A549 (cell line): ENCODE data around the gene SP4. TPM values are rescaled to one million over a fixed set of nuclear protein-coding genes. Genes with fewer than 3 reads are reported as not detected.

Experiments
- ATAC-seq, 2 experiments: fragments of 200-7000 bp in 1 of 2; fragments of >200 bp in 1 of 2; cut with Nextera tagmentation in 1 of 2; cut with Tn5 transposase in 1 of 2; 3 replicates each; pipeline versions ENCODE4 v1.8.0 to v1.9.1; 2018 to 2020; ENCODE audit warnings: mild to moderate bottlenecking in 1 of 2, moderate library complexity in 1 of 2
- CTCF ChIA-PET: fragments of 300-600 bp; sonication (Branson Sonifier 250); formaldehyde crosslinking; extraction: SDS; loops from one replicate; lab custom pipeline; 2021; ENCODE audit warnings: antibody characterized with exemption, inconsistent platforms; lab: Yijun Ruan, JAX
- POLR2A ChIA-PET: fragments of 350-600 bp; formaldehyde crosslinking; extraction: SDS; loops from one replicate; lab custom pipeline; 2021; ENCODE audit warnings: antibody characterized with exemption, inconsistent platforms; lab: Yijun Ruan, JAX
- DNase-seq, 2 experiments: peaks; one replicate each; pipeline versions ENCODE4 v3.0.0 to v3.0.0-alpha.2; 2011 to 2016; ENCODE audit warnings: low read depth in 1 of 2, low spot score in 1 of 2
- FAIRE-seq: peaks from 2 replicates; lab custom pipeline; 2011; peaks lifted over from hg19 to GRCh38; lab: Jason Lieb, UNC
- H3K27ac ChIP-seq, 2 experiments: fragments of >200 bp; sonication (Bioruptor Twin); formaldehyde crosslinking; 3 replicates each; pipeline ENCODE4 v1.5.1; 2016 to 2017
- H3K4me1 ChIP-seq: fragments of >200 bp; sonication (Bioruptor Twin); formaldehyde crosslinking; 3 replicates; pipeline ENCODE4 v1.6.1; 2016
- H3K4me2 ChIP-seq: fragments of >200 bp; sonication (Bioruptor Twin); formaldehyde crosslinking; 3 replicates; pipeline ENCODE4 v1.6.1; 2016
- H3K4me3 ChIP-seq: fragments of >200 bp; sonication (Bioruptor Twin); formaldehyde crosslinking; 3 replicates; pipeline ENCODE4 v1.5.1; 2016
- H3K9me3 ChIP-seq: fragments of >200 bp; sonication (Bioruptor Twin); formaldehyde crosslinking; 3 replicates; pipeline ENCODE4 v1.6.1; 2016
- EHF ChIP-seq: fragments of 250-450 bp; sonication (Bioruptor Pico); IDR thresholded peaks from 2 replicates; pipeline ENCODE4 v1.5.0; 2020; ENCODE audit warnings: mild to moderate bottlenecking
- ESRRA ChIP-seq: fragments of 150-350 bp; IDR thresholded peaks from 2 replicates; pipeline ENCODE4 v1.6.1; 2014; ENCODE audit warnings: mild to moderate bottlenecking, low read length, borderline replicate concordance
- HDAC2 ChIP-seq: fragments of 200-600 bp; sonication (generic); IDR thresholded peaks from 2 replicates; pipeline ENCODE4 v1.6.1; 2016
- HEYL ChIP-seq: fragments of 250-450 bp; sonication (Bioruptor Pico); IDR thresholded peaks from 2 replicates; pipeline ENCODE4 v1.8.0; 2021; ENCODE audit warnings: mild to moderate bottlenecking, moderate library complexity
- MAFK ChIP-seq: fragments of 450-650 bp; IDR thresholded peaks from 2 replicates; pipeline ENCODE4 v1.6.1; 2014; ENCODE audit not compliant: partially characterized antibody
- NPAS2 ChIP-seq: fragments of 250-450 bp; sonication (Bioruptor Pico); IDR thresholded peaks from 2 replicates; pipeline ENCODE4 v1.8.0; 2022; ENCODE audit warnings: mild to moderate bottlenecking, moderate library complexity, borderline replicate concordance
- NR3C1 ChIP-seq: fragments of >200 bp; sonication (Bioruptor Twin); formaldehyde crosslinking; IDR thresholded peaks from 3 replicates; pipeline ENCODE4 v1.6.1; 2017
- PHF8 ChIP-seq: fragments of 200-600 bp; sonication (generic); IDR thresholded peaks from 2 replicates; pipeline ENCODE4 v1.6.1; 2016; ENCODE audit warnings: low read depth, mild to moderate bottlenecking, antibody characterized with exemption, moderate library complexity, borderline replicate concordance
- POLR2A ChIP-seq: IDR thresholded peaks from 2 replicates; pipeline ENCODE4 v1.6.1; 2012; ENCODE audit warnings: mild to moderate bottlenecking, low read length
- RAD21 ChIP-seq, 2 experiments: fragments of >200 bp in 1 of 2; sonication (Bioruptor Twin) in 1 of 2; formaldehyde crosslinking in 1 of 2; IDR thresholded peaks in 1 of 2; conservative IDR thresholded peaks in 1 of 2; 2 replicates in 1 of 2; 3 replicates in 1 of 2; pipeline ENCODE4 v1.6.1; 2012 to 2018; ENCODE audit warnings: inconsistent platforms in 1 of 2
- RFX5 ChIP-seq: fragments of 450-650 bp; IDR thresholded peaks from 2 replicates; pipeline ENCODE4 v1.7.1; 2014; ENCODE audit warnings: antibody characterized with exemption, mild to moderate bottlenecking, moderate library complexity
- RNF2 ChIP-seq: fragments of 200-600 bp; sonication (generic); IDR thresholded peaks from 2 replicates; pipeline ENCODE4 v1.6.1; 2016; ENCODE audit warnings: low read depth, mild to moderate bottlenecking, antibody characterized with exemption, moderate library complexity, borderline replicate concordance
- ZC3H11A ChIP-seq: fragments of 450-650 bp; IDR thresholded peaks from 2 replicates; pipeline ENCODE4 v1.6.1; 2014; ENCODE audit warnings: antibody characterized with exemption, mild to moderate bottlenecking
- ZSCAN20 ChIP-seq: fragments of 250-450 bp; sonication (Bioruptor Pico); IDR thresholded peaks from 2 replicates; pipeline ENCODE4 v1.8.0; 2022; ENCODE audit warnings: mild to moderate bottlenecking, moderate library complexity
- WGBS: methylation state at CpG from one replicate; pipeline ENCODE4 v1.1.6; 2017; ENCODE audit errors: missing lambda C conversion rate; 5-methylcytosine and 5-hydroxymethylcytosine counted together
- polyA plus RNA-seq, 4 experiments: library from polyadenylated mRNA; depleted of rRNA in 3 of 4; stranded (reverse); fragments of >200 nt; fragmentation: RNase III in 1 of 4; extraction: RNeasy Plus Mini Kit Qiagen cat#74134 plus additional on column Dnase treatment in 1 of 4; gene quantifications; 2 replicates in 3 of 4; 3 replicates in 1 of 4; pipeline ENCODE4 v1.2.3, GENCODE V29; 2011 to 2017
- TF ChIP-seq, protein P1 (sequence below): IDR thresholded peaks from 2 replicates; pipeline ENCODE4 v1.6.1; 2012; ENCODE audit warnings: low read depth, borderline replicate concordance
- TF ChIP-seq, protein P2 (sequence below): IDR thresholded peaks from 2 replicates; pipeline ENCODE4 v1.6.1; 2012
- TF ChIP-seq, protein P3 (sequence below): fragments of >200 bp; sonication (Bioruptor Twin); formaldehyde crosslinking; IDR thresholded peaks from 2 replicates; pipeline ENCODE4 v1.6.1; 2016

Gene SP4
- polyA plus RNA-seq, 2 of the 4 experiments (the other 2 are of a cell fraction), result 1.9 to 5.3 TPM

DNA sequence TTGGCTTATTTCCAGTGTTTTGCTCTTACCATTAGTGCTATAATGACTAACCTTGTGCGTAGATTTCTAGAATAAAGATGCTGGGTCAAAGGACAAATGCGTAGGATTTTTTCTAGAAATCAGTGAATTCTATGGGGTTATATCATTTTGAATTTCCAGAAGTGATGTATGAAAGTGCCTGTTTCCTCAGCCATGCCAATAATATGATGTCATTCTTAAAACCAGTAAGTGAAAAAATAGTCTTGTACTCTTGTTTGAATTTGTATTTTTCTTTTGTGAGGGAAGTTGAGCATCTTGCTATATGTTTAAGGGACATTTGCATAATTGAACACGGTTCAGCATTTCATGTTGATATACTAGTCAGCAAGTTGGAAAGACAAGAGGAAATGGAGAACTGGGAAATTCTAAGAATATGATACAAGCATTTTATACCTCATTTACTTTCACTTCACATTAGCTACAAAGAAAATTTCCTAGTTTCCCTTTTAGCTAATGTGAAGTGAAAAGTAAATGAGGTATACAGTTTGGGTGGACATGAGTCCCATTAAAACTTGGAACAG lies 111.1 kb downstream of the SP4 start:
- WGBS, result 53% methylated on average over 3 of the region's 3 CpGs
- Histone ChIP-seq H3K9me3 (no peaks in the 10 kb centered on the region), H3K27ac (no peak overlapping the region), H3K4me3 (no peak overlapping the region), H3K4me2 (no peak overlapping the region), H3K4me1 (peaks cover 6% of the 10 kb centered on the region; the same call in 1 of the 3 replicates)
- FAIRE-seq, result no peak
- TF ChIP-seq POLR2A (no peak), RFX5 (no peak), ESRRA (no peak), HDAC2 (no peak), ZSCAN20 (no peak), ZC3H11A (no peak), HEYL (CRISPR knock-in tag) (no peak), RNF2 (no peak), NR3C1 (no peak), NPAS2 (CRISPR knock-in tag) (no peak), EHF (CRISPR knock-in tag) (no peak), RAD21 (conservative IDR thresholded peaks at IDR 0.05 in 1 of 2, IDR thresholded peaks at IDR 0.05 in 1 of 2) (no peak)
- TF ChIP-seq, protein P1, sequence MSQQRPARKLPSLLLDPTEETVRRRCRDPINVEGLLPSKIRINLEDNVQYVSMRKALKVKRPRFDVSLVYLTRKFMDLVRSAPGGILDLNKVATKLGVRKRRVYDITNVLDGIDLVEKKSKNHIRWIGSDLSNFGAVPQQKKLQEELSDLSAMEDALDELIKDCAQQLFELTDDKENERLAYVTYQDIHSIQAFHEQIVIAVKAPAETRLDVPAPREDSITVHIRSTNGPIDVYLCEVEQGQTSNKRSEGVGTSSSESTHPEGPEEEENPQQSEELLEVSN, result no peak
- ChIA-PET POLR2A (no interaction called here), CTCF (no interaction called here)
- ATAC-seq, result no peak
- DNase-seq, result no peak

DNA sequence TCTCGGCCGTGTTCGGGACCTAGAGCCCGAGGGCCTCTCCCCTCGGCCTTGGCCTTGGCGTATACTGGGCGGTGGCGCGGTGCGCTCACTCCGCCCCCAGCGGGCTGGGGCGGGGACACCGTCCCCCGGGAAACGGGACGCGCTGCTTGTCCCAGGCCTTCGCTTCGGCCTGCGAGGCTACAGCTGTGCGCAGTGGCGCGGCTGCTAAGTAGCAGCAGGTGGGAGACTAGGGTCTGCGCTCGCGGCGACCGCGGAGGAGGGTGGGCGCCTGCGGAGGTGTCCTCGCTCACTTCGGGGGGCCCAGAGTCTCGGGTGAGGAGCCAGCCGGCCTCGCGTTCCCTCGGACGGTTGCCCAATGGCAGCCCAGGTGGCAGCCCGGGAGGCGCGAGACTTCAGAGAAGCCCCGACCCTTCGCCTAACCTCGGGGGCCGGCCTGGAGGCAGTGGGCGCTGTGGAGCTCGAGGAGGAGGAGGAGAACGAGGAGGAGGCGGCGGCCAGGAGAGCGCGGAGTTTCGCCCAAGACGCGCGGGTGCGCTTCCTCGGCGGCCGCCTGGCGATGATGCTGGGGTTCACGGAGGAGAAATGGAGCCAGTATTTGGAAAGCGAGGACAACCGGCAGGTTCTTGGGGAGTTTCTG lies 115.1 kb downstream of the SP4 start, which contains the start of gene DNAH11:
TSS of gene DNAH11 (plus strand) at position 149 of the 637 bp plus-strand sequence. CDS start at position 356, 207 bp downstream.
- ChIA-PET CTCF (interaction anchor here (1.4 kb wide), 1 partner anchor 224 kb away, joined by 5 read pairs; no protein-coding TSS in a partner anchor), POLR2A (no interaction called here)
- TF ChIP-seq, protein P2, sequence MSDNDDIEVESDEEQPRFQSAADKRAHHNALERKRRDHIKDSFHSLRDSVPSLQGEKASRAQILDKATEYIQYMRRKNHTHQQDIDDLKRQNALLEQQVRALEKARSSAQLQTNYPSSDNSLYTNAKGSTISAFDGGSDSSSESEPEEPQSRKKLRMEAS, result 0 out of 2 replicates have a peak, but pooled peaks have one; percentile 8
- no peak for TF ChIP-seq PHF8
- ATAC-seq, result peak; percentile 91 to 96
- Histone ChIP-seq H3K4me3 (peak within 1 kb of the TSS; percentile 56), H3K27ac (peak within 1 kb of the TSS in 1 of 2 experiments; percentile 48; a peak in 2 of 6 replicates), H3K4me2 (peak within 1 kb of the TSS; percentile 96), H3K4me1 (peaks cover 6% of the 10 kb centered on the region; the same call in 1 of the 3 replicates), H3K9me3 (no peaks in the 10 kb centered on the region)
- WGBS, result 2% methylated on average over 24 of the region's 66 CpGs
- FAIRE-seq, result no peak
- DNase-seq, result peak; percentile 24 to 40

DNA sequence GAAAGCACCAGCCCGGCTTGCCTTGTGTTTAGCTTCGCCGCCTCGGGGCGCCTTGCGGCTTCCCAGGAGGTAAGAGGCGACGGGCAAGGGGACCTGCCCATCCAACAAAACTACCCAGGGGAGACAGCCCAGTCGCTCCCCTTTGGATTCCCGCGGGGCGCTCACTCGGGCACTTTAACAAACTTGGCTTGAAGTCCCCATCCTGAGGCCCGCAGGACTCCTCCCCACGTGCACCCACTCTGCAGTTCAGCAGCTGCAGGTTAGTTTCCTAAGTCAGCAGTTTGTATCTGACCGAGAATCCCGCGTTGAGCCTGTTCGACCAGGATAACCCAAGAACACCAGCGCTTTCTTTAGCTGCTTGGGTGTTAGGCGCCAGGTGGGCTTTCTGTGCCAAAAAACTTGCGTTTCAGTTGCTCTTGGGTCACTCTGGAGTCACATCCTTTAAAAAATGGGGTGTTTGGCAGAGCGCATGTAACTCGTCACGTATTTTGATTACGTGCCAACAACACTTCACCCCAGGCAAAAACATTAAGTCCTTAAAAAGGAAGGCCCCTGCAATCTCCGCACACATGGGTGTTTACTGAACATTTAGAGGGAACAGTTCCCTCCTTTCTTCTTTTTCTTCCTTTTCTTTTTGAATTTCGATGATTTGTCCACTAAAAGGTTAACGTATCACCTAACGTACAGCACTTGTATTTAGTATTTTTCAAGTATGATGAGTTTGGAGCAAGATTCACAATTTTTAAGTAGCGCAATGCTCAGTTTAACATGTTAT lies 115.8 kb downstream of the SP4 start:
- Histone ChIP-seq H3K4me2 (peak overlapping the region; percentile 96), H3K4me1 (peaks cover 6% of the 10 kb centered on the region; the same call in 1 of the 3 replicates), H3K4me3 (peak overlapping the region; percentile 56), H3K9me3 (no peaks in the 10 kb centered on the region), H3K27ac (no peak overlapping the region)
- ATAC-seq (peak; percentile 40 to 65), FAIRE-seq (no peak), DNase-seq (no peak)
- ChIA-PET POLR2A (no interaction called here), CTCF (interaction anchor here (1.4 kb wide), 1 partner anchor 223 kb away, joined by 5 read pairs; no protein-coding TSS in a partner anchor)
- peak; percentile 44 for TF ChIP-seq MAFK
- TF ChIP-seq, protein P3, sequence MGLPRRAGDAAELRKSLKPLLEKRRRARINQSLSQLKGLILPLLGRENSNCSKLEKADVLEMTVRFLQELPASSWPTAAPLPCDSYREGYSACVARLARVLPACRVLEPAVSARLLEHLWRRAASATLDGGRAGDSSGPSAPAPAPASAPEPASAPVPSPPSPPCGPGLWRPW, result no peak
- TF ChIP-seq, protein P2, result 0 out of 2 replicates have a peak, but pooled peaks have one; percentile 6
- 15% methylated on average over 23 of the region's 31 CpGs for WGBS
